OCI-LY1 (cell line): ENCODE results near the gene NLRC3.

ENCODE experiments used
- CTCF ChIP-seq: fragments of 200-600 bp; sonication (generic), shearing (Covaris generic); IDR thresholded peaks from 2 replicates; pipeline ENCODE4 v1.5.1; 2017; ENCODE audit warnings: mild to moderate bottlenecking, antibody characterized with exemption, low read length, moderate library complexity, mixed read lengths
- EZH2 ChIP-seq: fragments of 200-600 bp; sonication (generic), shearing (Covaris generic); IDR thresholded peaks from 2 replicates; pipeline ENCODE4 v1.8.0; 2017; ENCODE audit warnings: borderline replicate concordance, mixed run types, mild to moderate bottlenecking, antibody characterized with exemption, low read length, moderate library complexity, mixed read lengths

GRCh38 chr16:3518292-3518985, 58.8 kb downstream of the NLRC3 start:
- no peak for TF ChIP-seq CTCF
- no peak for TF ChIP-seq EZH2
